ENCODE results near the gene RAB6D.
"Not testable (repeated sequence)": the region's sequence is repeated elsewhere in the genome, so short reads cannot be mapped to it uniquely, and the experiment has no call there.

RAB6D gene

DNA sequence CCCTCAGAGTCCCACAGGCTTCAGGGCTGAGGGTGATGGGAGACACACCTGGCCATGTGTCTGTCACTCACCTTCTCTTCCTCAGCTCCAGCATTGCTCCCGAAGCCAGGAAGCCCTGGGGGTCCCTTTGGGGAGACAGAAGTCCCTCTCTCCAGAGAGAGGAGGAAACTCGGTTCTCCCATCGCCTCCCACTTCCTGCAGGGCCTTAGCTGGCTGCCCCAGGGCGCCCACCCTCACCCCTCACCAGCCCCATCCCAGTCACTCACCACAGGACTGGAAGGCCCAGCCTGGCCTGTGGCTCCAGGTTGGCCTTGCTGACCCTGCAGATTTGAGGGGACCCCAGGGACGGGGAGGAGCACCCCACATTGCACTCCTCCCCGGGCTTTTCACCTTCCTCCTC lies 2.7 kb upstream of the RAB6D start:
- DNase-seq (ENCODE audit: low read depth) = no peak

GRCh38 chr2:131365452-131365851 lies 1.5 kb upstream of the RAB6D start:
- DNase-seq (ENCODE audit: low read depth) = no peak

DNA sequence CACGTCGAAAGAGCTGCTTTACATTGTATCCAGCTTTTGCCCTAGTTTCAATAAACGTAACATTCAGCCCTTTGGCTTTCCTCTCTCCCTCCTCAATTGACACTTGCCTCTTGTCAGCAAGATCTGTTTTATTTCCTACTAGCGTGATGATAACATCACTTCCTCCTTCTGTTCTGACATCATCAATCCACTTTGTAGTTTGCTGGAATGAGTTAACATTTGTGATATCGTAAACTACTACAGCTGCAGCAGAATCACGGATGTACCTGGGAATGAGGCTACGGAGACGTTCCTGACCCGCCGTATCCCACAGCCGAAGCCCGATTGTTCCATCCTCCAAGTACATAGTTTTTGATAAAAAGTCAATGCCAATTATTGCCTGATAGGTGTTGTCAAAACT lies 755 bp downstream of the RAB6D start:
- not testable (repeated sequence) for DNase-seq (ENCODE audit: low read depth)

GRCh38 chr2:131361773-131362172 lies 2.2 kb downstream of the RAB6D start:
- DNase-seq (ENCODE audit: low read depth) = not testable (repeated sequence)

GRCh38 chr2:131353167-131353697 lies 10.7 kb downstream of the RAB6D start:
- DNase-seq (ENCODE audit: low read depth) = not testable (repeated sequence)

DNA sequence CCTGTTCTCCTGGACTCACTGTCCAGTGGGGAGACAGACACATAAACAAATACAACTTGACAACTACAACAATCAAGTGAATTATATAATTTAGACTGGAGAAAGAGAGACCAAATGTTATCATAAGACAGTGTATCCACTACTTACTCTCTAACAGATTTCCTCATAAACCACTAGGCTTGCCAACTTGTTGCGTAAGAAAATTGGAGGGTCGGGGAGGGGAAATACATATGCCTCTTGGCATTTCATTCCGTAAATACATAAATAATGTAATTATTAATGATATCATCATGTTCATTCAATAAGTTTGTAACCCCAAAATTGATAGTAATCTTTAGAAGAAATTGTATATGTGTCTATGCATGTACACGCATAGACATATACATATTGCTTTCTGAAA lies 14.9 kb downstream of the RAB6D start:
- DNase-seq (ENCODE audit: low read depth) = no peak

DNA sequence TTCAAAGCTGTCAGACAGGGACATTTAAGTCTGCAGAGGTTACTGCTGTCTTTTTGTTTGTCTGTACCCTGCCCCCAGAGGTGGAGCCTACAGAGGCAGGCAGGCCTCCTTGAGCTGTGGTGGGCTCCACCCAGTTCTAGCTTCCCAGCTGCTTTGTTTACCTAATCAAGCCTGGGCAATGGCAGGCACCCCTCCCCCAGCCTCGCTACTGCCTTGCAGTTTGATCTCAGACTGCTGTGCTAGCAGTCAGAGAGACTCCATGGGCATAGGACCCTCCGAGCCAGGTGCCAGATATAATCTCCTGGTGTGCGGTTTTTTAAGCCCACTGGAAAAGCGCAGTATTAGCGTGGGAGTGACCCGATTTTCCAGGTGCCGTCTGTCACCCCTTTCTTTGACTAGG lies 16.9 kb downstream of the RAB6D start:
- not testable (repeated sequence) for DNase-seq (ENCODE audit: low read depth)

- not testable (repeated sequence) for DNase-seq (ENCODE audit: low read depth)
These were observed 24.7 kb downstream of the RAB6D start for GRCh38 chr2:131339307-131339706.

GRCh38 chr2:131335319-131335718 lies 28.6 kb downstream of the RAB6D start:
- not testable (repeated sequence) for DNase-seq (ENCODE audit: low read depth)

- not testable (repeated sequence) for DNase-seq (ENCODE audit: low read depth)
These were observed 31.3 kb downstream of the RAB6D start for GRCh38 chr2:131332709-131333108.

- DNase-seq (ENCODE audit: low read depth) = not testable (repeated sequence)
These were observed 33.0 kb downstream of the RAB6D start for GRCh38 chr2:131331000-131331399.

GRCh38 chr2:131322209-131322608 lies 41.8 kb downstream of the RAB6D start:
- no peak for DNase-seq (ENCODE audit: low read depth)

DNA sequence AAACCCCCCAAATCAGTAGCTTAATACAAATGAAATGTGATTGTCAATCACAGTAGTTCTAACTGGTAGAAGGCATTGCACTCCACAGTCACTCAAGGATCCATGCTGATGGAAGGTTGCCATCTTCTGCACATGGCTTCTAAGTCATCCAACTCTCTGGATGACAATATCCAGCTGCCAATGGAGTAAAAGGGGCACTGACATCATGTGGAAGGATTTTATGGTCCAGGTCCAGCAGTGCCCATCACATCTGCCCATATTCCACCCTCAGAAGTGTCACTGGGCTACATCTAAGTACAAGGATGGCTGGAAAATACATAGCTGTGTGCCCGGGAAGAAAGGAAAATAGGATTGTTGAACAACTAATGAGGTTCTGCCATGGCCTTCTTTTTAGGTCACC lies 42.6 kb downstream of the RAB6D start:
- not testable (repeated sequence) for DNase-seq (ENCODE audit: low read depth)

- not testable (repeated sequence) for DNase-seq (ENCODE audit: low read depth)
These were observed 53.0 kb downstream of the RAB6D start for GRCh38 chr2:131311001-131311400.
